Measurements from ENCODE around the gene CADM1. TPM values are rescaled to one million over a fixed set of nuclear protein-coding genes. Genes with fewer than 3 reads are reported as not detected.

CADM1 gene
- total RNA-seq, 2 donors from 2014 or later: 1.4 to 6.1 TPM

- no peaks in the 10 kb centered on the region for H3K36me3 ChIP-seq
- no peak for TF ChIP-seq CTCF (IDR thresholded peaks at IDR 0.05)
- no peaks in the 10 kb centered on the region for H3K4me1 ChIP-seq (ENCODE audit: control insufficient read depth in 1 of 2, low read depth in 2 of 2)
- H3K4me3 ChIP-seq: no peak overlapping the region
- H3K27ac ChIP-seq: no peak overlapping the region
- no peak for ATAC-seq (ENCODE audit: insufficient number of reproducible peaks, low FRiP score, low read depth)
- H3K9me3 ChIP-seq: no peaks in the 10 kb centered on the region
- DNase-seq (ENCODE audit: low spot score): no peak
- no peaks in the 10 kb centered on the region for H3K27me3 ChIP-seq (replicated peaks; ENCODE audit: insufficient read depth)
Observed at GRCh38 chr11:115124786-115125185, 379.4 kb downstream of the CADM1 start.

GRCh38 chr11:115123641-115124040 lies 380.6 kb downstream of the CADM1 start:
- H3K36me3 ChIP-seq: no peaks in the 10 kb centered on the region
- no peaks in the 10 kb centered on the region for H3K4me1 ChIP-seq (ENCODE audit: control insufficient read depth in 1 of 2, low read depth in 2 of 2)
- DNase-seq (ENCODE audit: low spot score) (no peak), ATAC-seq (ENCODE audit: insufficient number of reproducible peaks, low FRiP score, low read depth) (no peak)
- H3K27ac ChIP-seq: no peak overlapping the region
- H3K27me3 ChIP-seq (replicated peaks; ENCODE audit: insufficient read depth): no peaks in the 10 kb centered on the region
- H3K9me3 ChIP-seq: no peaks in the 10 kb centered on the region
- no peak for TF ChIP-seq CTCF (IDR thresholded peaks at IDR 0.05)
- no peak overlapping the region for H3K4me3 ChIP-seq

GRCh38 chr11:115122274-115122673 lies 381.9 kb downstream of the CADM1 start:
- ATAC-seq (ENCODE audit: insufficient number of reproducible peaks, low FRiP score, low read depth) (no peak), DNase-seq (ENCODE audit: low spot score) (no peak)
- TF ChIP-seq CTCF (IDR thresholded peaks at IDR 0.05): no peak
- Histone ChIP-seq H3K4me1 (ENCODE audit: control insufficient read depth in 1 of 2, low read depth in 2 of 2) (no peaks in the 10 kb centered on the region), H3K27ac (no peak overlapping the region), H3K36me3 (no peaks in the 10 kb centered on the region), H3K27me3 (replicated peaks; ENCODE audit: insufficient read depth) (no peaks in the 10 kb centered on the region), H3K9me3 (no peaks in the 10 kb centered on the region), H3K4me3 (no peak overlapping the region)
